Trophoblast cell (in vitro differentiated cells and primary cell): ENCODE results near the gene PEDS1.

Experiments
- DNase-seq, 2 donors: peaks; one replicate each; pipeline ENCODE4 v3.0.0-alpha.2; 2016
- H2AFZ ChIP-seq: 2 replicates; pipeline ENCODE4 v1.6.1; 2013; ENCODE audit warnings: low read length, moderate library complexity, mild to moderate bottlenecking; ENCODE audit not compliant: insufficient read depth, poor library complexity
- H2AK5ac ChIP-seq: 2 replicates; pipeline ENCODE4 v1.6.1; 2013; ENCODE audit warnings: mild to moderate bottlenecking, low read length
- H2BK120ac ChIP-seq: 2 replicates; pipeline ENCODE4 v1.6.1; 2013; ENCODE audit warnings: low read length, mild to moderate bottlenecking, moderate library complexity; ENCODE audit not compliant: insufficient read depth, poor library complexity
- H2BK12ac ChIP-seq: 2 replicates; pipeline ENCODE4 v1.6.1; 2013; ENCODE audit warnings: mild to moderate bottlenecking, low read length, moderate library complexity
- H2BK5ac ChIP-seq: 2 replicates; pipeline ENCODE4 v1.6.1; 2013; ENCODE audit warnings: low read length, low read depth, moderate library complexity, mild to moderate bottlenecking; ENCODE audit not compliant: poor library complexity
- H3K14ac ChIP-seq: 2 replicates; pipeline ENCODE4 v1.6.1; 2013; ENCODE audit warnings: mild to moderate bottlenecking, low read length
- H3K18ac ChIP-seq: 2 replicates; pipeline ENCODE4 v1.6.1; 2013; ENCODE audit warnings: mild to moderate bottlenecking, low read length
- H3K23ac ChIP-seq: 2 replicates; pipeline ENCODE4 v1.6.1; 2013; ENCODE audit warnings: low read length
- H3K27ac ChIP-seq: 2 replicates; pipeline ENCODE4 v1.5.1; 2013; ENCODE audit warnings: low read depth, mild to moderate bottlenecking, inconsistent platforms, low read length, moderate library complexity
- H3K27me3 ChIP-seq: 2 replicates; pipeline ENCODE4 v1.6.1; 2013; ENCODE audit warnings: inconsistent platforms, mild to moderate bottlenecking, low read length, moderate library complexity; ENCODE audit not compliant: insufficient read depth
- H3K36me3 ChIP-seq, 2 experiments: 1 replicate in 1 of 2; 2 replicates in 1 of 2; pipeline ENCODE4 v1.6.1; 2013; ENCODE audit warnings: low read length in 2 of 2, mild to moderate bottlenecking in 2 of 2, moderate library complexity in 1 of 2; ENCODE audit not compliant: insufficient read depth in 2 of 2, control insufficient read depth in 1 of 2
- H3K4ac ChIP-seq: 2 replicates; pipeline ENCODE4 v1.6.1; 2013; ENCODE audit warnings: low read depth, mild to moderate bottlenecking, low read length, moderate library complexity
- H3K4me1 ChIP-seq, 2 experiments: 1 replicate in 1 of 2; 2 replicates in 1 of 2; pipeline ENCODE4 v1.6.1; 2013; ENCODE audit warnings: low read length in 2 of 2, mild to moderate bottlenecking in 2 of 2, moderate library complexity in 1 of 2; ENCODE audit not compliant: insufficient read depth in 2 of 2, control insufficient read depth in 1 of 2
- H3K4me2 ChIP-seq: 2 replicates; pipeline ENCODE4 v1.6.1; 2013; ENCODE audit warnings: inconsistent platforms, mild to moderate bottlenecking, low read length, moderate library complexity
- H3K4me3 ChIP-seq: 2 replicates; pipeline ENCODE4 v1.5.1; 2013; ENCODE audit warnings: mild to moderate bottlenecking, low read depth, low read length, inconsistent platforms
- H3K79me1 ChIP-seq: one replicate; pipeline ENCODE4 v1.6.1; 2013; ENCODE audit warnings: low read length
- H3K79me2 ChIP-seq: 2 replicates; pipeline ENCODE4 v1.6.1; 2013; ENCODE audit warnings: low read length, mild to moderate bottlenecking; ENCODE audit not compliant: control insufficient read depth, insufficient read depth, poor library complexity
- H3K9ac ChIP-seq: 2 replicates; pipeline ENCODE4 v1.6.1; 2013; ENCODE audit warnings: mild to moderate bottlenecking, low read length
- H3K9me3 ChIP-seq: 2 replicates; pipeline ENCODE4 v1.6.1; 2013; ENCODE audit warnings: low read depth, mild to moderate bottlenecking, control low read depth, inconsistent platforms, low read length; ENCODE audit not compliant: insufficient read depth
- H4K12ac ChIP-seq: 2 replicates; pipeline ENCODE4 v1.6.1; 2013; ENCODE audit warnings: low read depth, mild to moderate bottlenecking, low read length, moderate library complexity
- H4K8ac ChIP-seq: 2 replicates; pipeline ENCODE4 v1.6.1; 2013; ENCODE audit warnings: low read depth, mild to moderate bottlenecking, low read length, moderate library complexity
- H4K91ac ChIP-seq: one replicate; pipeline ENCODE4 v1.6.1; 2013; ENCODE audit warnings: low read depth, mild to moderate bottlenecking, low read length, moderate library complexity
- WGBS: extraction: QIAGEN DNeasy Blood & Tissue Kit; methylation state at CpG from one replicate; pipeline ENCODE4 v1.1.7; 2013; ENCODE audit warnings: missing lambda C conversion rate; ENCODE audit not compliant: insufficient read length, insufficient coverage; ENCODE audit errors: extremely low coverage; 5-methylcytosine and 5-hydroxymethylcytosine counted together

PEDS1 gene

DNA sequence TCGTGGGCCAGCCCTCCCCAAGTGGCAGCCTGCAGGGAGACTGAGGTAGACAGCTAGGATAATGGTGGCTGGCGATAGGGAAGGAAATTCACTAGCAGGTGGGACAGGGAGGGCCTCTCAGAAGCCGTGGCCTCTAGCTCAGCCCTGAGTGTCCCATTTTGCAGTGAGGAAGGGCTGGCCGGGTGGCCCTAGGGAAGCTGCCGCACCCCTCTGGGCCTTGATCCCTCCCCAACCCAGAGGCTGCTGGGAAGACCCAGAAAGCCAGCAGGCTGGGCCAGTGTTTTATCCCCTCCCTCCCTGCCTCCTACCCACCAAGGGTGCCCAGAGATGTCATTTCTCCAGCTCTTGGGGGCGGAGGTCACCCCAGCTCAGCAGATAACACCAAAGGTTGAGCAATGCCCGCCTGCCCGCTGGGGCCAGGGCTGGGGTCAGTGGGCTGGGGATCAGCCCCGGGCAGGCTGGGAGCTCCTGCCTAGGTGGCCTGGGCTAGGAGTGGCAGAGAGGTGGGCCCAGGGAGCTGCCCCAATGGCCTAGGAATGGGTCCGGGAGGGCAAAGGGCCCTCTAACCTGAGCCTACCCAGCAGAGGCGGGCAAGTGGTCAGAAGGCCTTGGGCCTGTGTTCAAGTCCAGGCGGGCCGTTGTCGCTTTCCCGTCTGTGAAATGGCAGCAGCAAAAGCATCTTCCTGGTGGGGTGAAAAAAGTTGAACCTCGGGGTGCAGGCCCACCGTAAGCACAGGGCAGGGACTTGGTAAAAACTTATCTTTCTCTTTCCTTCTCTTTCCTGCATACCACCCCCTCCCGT lies 35.6 kb upstream of the PEDS1 start:
- H3K4ac ChIP-seq = no peak overlapping the region
- no peaks in the 10 kb centered on the region for H3K27me3 ChIP-seq
- H3K9me3 ChIP-seq = no peaks in the 10 kb centered on the region
- H3K4me3 ChIP-seq = no peak overlapping the region
- H2AK5ac ChIP-seq = peak overlapping the region; percentile 11
- H3K4me1 ChIP-seq = peaks cover 13 to 15% of the 10 kb centered on the region in 2 experiments
- no peak overlapping the region for H3K27ac ChIP-seq
- no CpG with 5 or more reads among the region's 18 CpGs for WGBS
- no peak overlapping the region for H3K23ac ChIP-seq
- DNase-seq = no peak
- no peak overlapping the region for H3K9ac ChIP-seq
- H4K91ac ChIP-seq = peak overlapping the region; percentile 45
- H4K12ac ChIP-seq = no peak overlapping the region
- peaks cover 26% of the 10 kb centered on the region for H3K79me1 ChIP-seq
- no peak overlapping the region for H2BK5ac ChIP-seq
- H2BK12ac ChIP-seq = no peak overlapping the region
- H3K4me2 ChIP-seq = no peak overlapping the region
- H3K14ac ChIP-seq = no peak overlapping the region
- peak overlapping the region; percentile 17 for H4K8ac ChIP-seq
- no peak overlapping the region for H3K18ac ChIP-seq
- H3K36me3 ChIP-seq = no peaks in the 10 kb centered on the region
- peaks cover 17% of the 10 kb centered on the region for H3K79me2 ChIP-seq
- no peak overlapping the region for H2BK120ac ChIP-seq
- H2AFZ ChIP-seq = no peak overlapping the region

DNA sequence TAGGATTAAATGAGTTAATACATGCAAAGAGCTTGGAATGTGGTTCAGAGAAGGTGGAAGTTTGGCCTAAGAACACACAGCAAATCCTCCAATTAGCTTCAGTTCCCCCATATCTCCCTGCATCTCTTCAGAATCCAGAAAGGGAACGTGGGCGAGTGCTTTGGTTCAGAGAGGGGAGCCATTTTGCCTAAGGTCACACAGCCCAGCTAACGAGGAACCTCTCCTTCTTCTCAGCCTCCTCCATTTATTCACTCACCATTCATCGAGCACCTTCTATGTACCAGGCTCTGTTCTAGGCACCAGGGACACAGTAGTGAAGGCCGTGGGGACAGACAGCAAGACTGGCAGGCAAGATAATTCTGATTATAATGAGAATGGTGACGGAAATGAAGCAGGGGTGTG lies 34.8 kb upstream of the PEDS1 start:
- H3K4me2 ChIP-seq = no peak overlapping the region
- H3K4ac ChIP-seq = no peak overlapping the region
- no peak overlapping the region for H4K12ac ChIP-seq
- peaks cover 12% of the 10 kb centered on the region for H3K79me2 ChIP-seq
- H2BK120ac ChIP-seq = no peak overlapping the region
- peaks cover 21% of the 10 kb centered on the region for H3K79me1 ChIP-seq
- no peaks in the 10 kb centered on the region for H3K27me3 ChIP-seq
- no peak overlapping the region for H2BK5ac ChIP-seq
- no peak overlapping the region for H3K9ac ChIP-seq
- H4K8ac ChIP-seq = no peak overlapping the region
- no peak overlapping the region for H2AK5ac ChIP-seq
- no CpG with 5 or more reads among the region's 6 CpGs for WGBS
- H3K4me1 ChIP-seq = peaks cover 5 to 7% of the 10 kb centered on the region in 2 experiments
- no peak overlapping the region for H3K14ac ChIP-seq
- no peaks in the 10 kb centered on the region for H3K36me3 ChIP-seq
- H3K18ac ChIP-seq = no peak overlapping the region
- H4K91ac ChIP-seq = peak overlapping the region; percentile 45
- no peak overlapping the region for H2AFZ ChIP-seq
- no peak for DNase-seq
- no peak overlapping the region for H3K27ac ChIP-seq
- no peak overlapping the region for H2BK12ac ChIP-seq
- H3K23ac ChIP-seq = no peak overlapping the region
- H3K9me3 ChIP-seq = no peaks in the 10 kb centered on the region
- no peak overlapping the region for H3K4me3 ChIP-seq

DNA sequence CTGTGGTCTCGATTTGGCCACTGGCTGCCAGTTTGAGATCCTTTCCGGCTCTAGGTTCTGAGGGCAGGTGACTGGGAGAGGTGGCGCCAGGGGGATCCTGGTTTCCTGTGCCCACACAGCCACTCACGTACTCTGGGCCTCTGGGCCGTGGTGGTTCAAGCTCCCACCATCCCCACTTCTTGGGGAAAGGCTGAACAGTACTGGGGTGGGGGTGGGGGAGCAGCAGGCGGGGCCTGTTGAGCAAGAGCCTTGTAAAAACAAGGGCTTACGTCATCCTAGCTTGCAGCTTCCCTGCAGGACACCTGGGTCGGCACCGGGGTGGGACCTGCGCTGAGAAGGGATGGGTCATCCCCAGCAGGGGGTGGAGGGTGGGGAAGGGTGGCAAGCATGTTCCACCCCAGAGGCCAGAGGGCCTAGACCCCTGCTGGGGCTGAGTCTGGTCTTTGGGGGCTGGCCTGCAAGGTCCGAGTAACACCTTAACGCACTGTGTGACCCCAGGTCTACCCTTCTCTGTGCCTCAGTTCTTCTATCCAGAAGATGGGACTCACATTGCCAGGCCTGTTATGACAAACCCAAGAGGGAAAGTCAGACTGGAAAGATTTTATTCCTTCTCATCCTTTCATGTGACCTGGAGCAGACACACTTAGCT lies 34.0 kb upstream of the PEDS1 start:
- Histone ChIP-seq H3K79me2 (peaks cover 5% of the 10 kb centered on the region), H3K23ac (no peak overlapping the region), H3K4ac (peak overlapping the region; percentile 52), H2AFZ (no peak overlapping the region), H2AK5ac (no peak overlapping the region), H4K91ac (peak overlapping the region; percentile 22), H3K4me2 (no peak overlapping the region), H3K4me3 (no peak overlapping the region), H2BK5ac (no peak overlapping the region), H2BK120ac (no peak overlapping the region), H3K9ac (no peak overlapping the region), H3K9me3 (no peaks in the 10 kb centered on the region), H3K36me3 (no peaks in the 10 kb centered on the region), H4K12ac (no peak overlapping the region), H3K27me3 (no peaks in the 10 kb centered on the region), H3K14ac (no peak overlapping the region), H2BK12ac (no peak overlapping the region), H3K79me1 (peaks cover 14% of the 10 kb centered on the region), H3K18ac (no peak overlapping the region), H3K27ac (no peak overlapping the region), H4K8ac (no peak overlapping the region), H3K4me1 (peaks cover 0 to 3% of the 10 kb centered on the region in 2 experiments)
- DNase-seq = no peak
- no CpG with 5 or more reads among the region's 12 CpGs for WGBS

- no peak for DNase-seq
- Histone ChIP-seq H2BK12ac (no peak overlapping the region), H4K8ac (no peak overlapping the region), H2BK5ac (no peak overlapping the region), H2AFZ (no peak overlapping the region), H3K27ac (no peak overlapping the region), H3K79me1 (peaks cover 14% of the 10 kb centered on the region), H3K4me2 (no peak overlapping the region), H2BK120ac (no peak overlapping the region), H3K9me3 (no peaks in the 10 kb centered on the region), H3K36me3 (no peaks in the 10 kb centered on the region), H3K79me2 (peaks cover 5% of the 10 kb centered on the region), H3K4ac (no peak overlapping the region), H3K9ac (no peak overlapping the region), H4K91ac (peak overlapping the region; percentile 22), H3K14ac (no peak overlapping the region), H3K27me3 (no peaks in the 10 kb centered on the region), H3K18ac (no peak overlapping the region), H2AK5ac (no peak overlapping the region), H4K12ac (no peak overlapping the region), H3K23ac (no peak overlapping the region), H3K4me3 (no peak overlapping the region), H3K4me1 (peaks cover 0 to 3% of the 10 kb centered on the region in 2 experiments)
- no CpG with 5 or more reads among the region's 8 CpGs for WGBS
These were observed 33.5 kb upstream of the PEDS1 start for GRCh38 chr20:50186987-50187402.
